ENCODE measurements around the gene SRCAP.
A peak's percentile ranks its signal among the peaks of the same experiment; 100 is the strongest.

The SRCAP gene

GRCh38 chr16:30782486-30783279 lies 83.7 kb downstream of the SRCAP start:
- H3K4me3 ChIP-seq (ENCODE audit: low read length) = no peak overlapping the region
- TF ChIP-seq ZNF274 (IDR thresholded peaks at IDR 0.05; ENCODE audit: low read depth, low read length) = no peak

- TF ChIP-seq ZNF274 (IDR thresholded peaks at IDR 0.05; ENCODE audit: low read depth, low read length) = no peak
- no peak overlapping the region for H3K4me3 ChIP-seq (ENCODE audit: low read length)
These were observed 84.5 kb downstream of the SRCAP start for GRCh38 chr16:30783280-30784109.

GRCh38 chr16:30784215-30784614 lies 85.2 kb downstream of the SRCAP start:
- TF ChIP-seq ZNF274 (IDR thresholded peaks at IDR 0.05; ENCODE audit: low read depth, low read length) = no peak
- no peak overlapping the region for H3K4me3 ChIP-seq (ENCODE audit: low read length)

GRCh38 chr16:30785126-30786106 lies 86.4 kb downstream of the SRCAP start:
- no peak for TF ChIP-seq ZNF274 (IDR thresholded peaks at IDR 0.05; ENCODE audit: low read depth, low read length)
- H3K4me3 ChIP-seq (ENCODE audit: low read length) = peak overlapping the region; percentile 92; the same call in 1 of the 2 replicates

GRCh38 chr16:30786115-30786935 lies 87.4 kb downstream of the SRCAP start:
- peak overlapping the region; percentile 92 for H3K4me3 ChIP-seq (ENCODE audit: low read length)
- no peak for TF ChIP-seq ZNF274 (IDR thresholded peaks at IDR 0.05; ENCODE audit: low read depth, low read length)

GRCh38 chr16:30786936-30787612 lies 88.1 kb downstream of the SRCAP start, which contains the start of gene ZNF629:
TSS of gene ZNF629 (minus strand) at chr16:30787205. CDS start at chr16:30784482, 2,723 bp downstream.
- peak within 1 kb of the TSS; percentile 92 for H3K4me3 ChIP-seq (ENCODE audit: low read length)
- TF ChIP-seq ZNF274 (IDR thresholded peaks at IDR 0.05; ENCODE audit: low read depth, low read length) = no peak

GRCh38 chr16:30787613-30788378 lies 88.8 kb downstream of the SRCAP start:
- no peak for TF ChIP-seq ZNF274 (IDR thresholded peaks at IDR 0.05; ENCODE audit: low read depth, low read length)
- H3K4me3 ChIP-seq (ENCODE audit: low read length) = peak overlapping the region; percentile 92; the same call in 1 of the 2 replicates

Data from GM08714 (cell line).